ENCODE measurements around the gene DPP10. TPM values are rescaled to one million over a fixed set of nuclear protein-coding genes. Genes with fewer than 3 reads are reported as not detected.

DPP10 gene
- total RNA-seq, 1 experiment from 2014 or later, result not detected

DNA sequence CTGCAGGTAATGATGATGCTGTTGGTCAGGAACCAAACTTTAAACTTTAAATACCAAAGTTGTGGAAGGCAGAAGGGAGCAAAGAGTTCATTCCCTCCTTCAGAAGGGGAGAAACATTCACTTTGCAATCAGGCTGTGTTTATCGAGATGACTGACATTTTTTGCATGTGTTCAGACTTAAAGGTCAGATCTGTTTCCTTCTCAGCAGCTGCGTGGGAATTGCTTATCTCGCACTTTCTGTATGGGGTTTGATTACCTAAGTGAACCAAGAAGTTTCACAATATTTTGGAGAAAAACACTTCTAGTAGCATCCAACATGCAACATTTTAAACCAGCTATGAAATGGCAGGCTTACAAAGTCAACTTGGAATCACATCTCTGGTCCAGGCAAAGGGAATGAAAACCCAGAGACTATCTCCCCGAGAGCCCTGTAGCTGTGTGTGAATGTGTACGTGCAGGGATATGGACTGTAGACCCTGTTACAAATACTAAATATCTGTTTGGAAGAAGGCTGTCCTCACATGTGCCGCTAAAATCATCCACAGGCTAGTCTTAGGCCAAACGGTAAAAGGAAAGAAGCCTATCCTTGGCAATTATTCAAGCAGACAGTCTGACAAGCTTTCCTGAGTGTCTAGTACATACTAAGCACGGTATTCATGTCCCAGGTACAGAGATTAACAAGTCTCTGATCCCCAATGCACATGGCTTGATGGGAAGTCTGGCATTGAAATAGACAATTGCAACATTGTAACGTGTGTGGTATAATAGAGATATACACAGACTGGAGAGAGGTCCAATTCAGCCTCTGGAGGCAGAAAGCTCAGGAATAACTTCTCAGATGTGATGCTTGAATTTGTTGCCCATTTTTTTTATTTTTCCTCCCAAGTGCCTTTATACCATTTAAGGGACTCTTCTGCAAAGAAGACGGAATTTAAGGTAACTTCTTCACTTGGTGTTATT lies 483.1 kb downstream of the DPP10 start:
- H3K36me3 Mint-ChIP-seq (ENCODE audit: insufficient read depth, unreplicated experiment), result no peaks in the 10 kb centered on the region
- intact Hi-C loops (cut with micrococcal nuclease; ENCODE audit: unreplicated experiment), result no loop called here
- no peaks in the 10 kb centered on the region for H3K27me3 Mint-ChIP-seq (ENCODE audit: unreplicated experiment)
- H3K27ac Mint-ChIP-seq (ENCODE audit: unreplicated experiment), result no peak overlapping the region
- TF ChIP-seq, protein P1, sequence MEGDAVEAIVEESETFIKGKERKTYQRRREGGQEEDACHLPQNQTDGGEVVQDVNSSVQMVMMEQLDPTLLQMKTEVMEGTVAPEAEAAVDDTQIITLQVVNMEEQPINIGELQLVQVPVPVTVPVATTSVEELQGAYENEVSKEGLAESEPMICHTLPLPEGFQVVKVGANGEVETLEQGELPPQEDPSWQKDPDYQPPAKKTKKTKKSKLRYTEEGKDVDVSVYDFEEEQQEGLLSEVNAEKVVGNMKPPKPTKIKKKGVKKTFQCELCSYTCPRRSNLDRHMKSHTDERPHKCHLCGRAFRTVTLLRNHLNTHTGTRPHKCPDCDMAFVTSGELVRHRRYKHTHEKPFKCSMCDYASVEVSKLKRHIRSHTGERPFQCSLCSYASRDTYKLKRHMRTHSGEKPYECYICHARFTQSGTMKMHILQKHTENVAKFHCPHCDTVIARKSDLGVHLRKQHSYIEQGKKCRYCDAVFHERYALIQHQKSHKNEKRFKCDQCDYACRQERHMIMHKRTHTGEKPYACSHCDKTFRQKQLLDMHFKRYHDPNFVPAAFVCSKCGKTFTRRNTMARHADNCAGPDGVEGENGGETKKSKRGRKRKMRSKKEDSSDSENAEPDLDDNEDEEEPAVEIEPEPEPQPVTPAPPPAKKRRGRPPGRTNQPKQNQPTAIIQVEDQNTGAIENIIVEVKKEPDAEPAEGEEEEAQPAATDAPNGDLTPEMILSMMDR (IDR thresholded peaks at IDR 0.05; ENCODE audit: unreplicated experiment), result no peak
- no TSS peak for BruUV-seq (replicated peaks)
- CTCF ChIA-PET, result no interaction called here
- H3K4me1 Mint-ChIP-seq (ENCODE audit: low read depth, unreplicated experiment), result no peaks in the 10 kb centered on the region
- H3K4me3 Mint-ChIP-seq (ENCODE audit: low read depth, unreplicated experiment), result no peak overlapping the region
- H3K9me3 Mint-ChIP-seq (ENCODE audit: low read depth, unreplicated experiment), result peaks cover 14% of the 10 kb centered on the region
- DNase-seq, result no peak

DNA sequence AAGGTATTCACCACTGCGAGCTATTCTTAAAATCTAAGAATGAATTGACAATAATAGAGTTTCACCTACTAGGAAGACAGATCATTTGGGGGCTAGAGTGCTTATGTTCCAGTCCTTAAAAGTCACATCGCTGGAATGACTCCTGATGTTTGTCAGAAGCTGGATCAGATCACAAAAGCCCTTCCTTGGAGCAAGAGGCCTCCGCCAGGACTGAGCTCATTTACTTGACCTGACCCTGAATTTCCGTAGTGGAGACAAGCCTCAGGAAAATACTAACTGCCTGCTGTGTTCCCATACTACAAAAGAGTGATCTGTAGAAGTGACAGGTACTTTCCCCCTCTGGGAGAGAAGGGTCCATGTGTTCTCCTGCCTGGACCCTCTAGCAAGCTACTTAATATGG lies 483.9 kb downstream of the DPP10 start:
- TF ChIP-seq, protein P1 (IDR thresholded peaks at IDR 0.05; ENCODE audit: unreplicated experiment), result no peak
- H3K4me3 Mint-ChIP-seq (ENCODE audit: low read depth, unreplicated experiment), result no peak overlapping the region
- H3K4me1 Mint-ChIP-seq (ENCODE audit: low read depth, unreplicated experiment), result no peaks in the 10 kb centered on the region
- no peak overlapping the region for H3K27ac Mint-ChIP-seq (ENCODE audit: unreplicated experiment)
- intact Hi-C loops (cut with micrococcal nuclease; ENCODE audit: unreplicated experiment), result no loop called here
- CTCF ChIA-PET, result no interaction called here
- BruUV-seq (replicated peaks), result no TSS peak
- no peaks in the 10 kb centered on the region for H3K36me3 Mint-ChIP-seq (ENCODE audit: insufficient read depth, unreplicated experiment)
- H3K27me3 Mint-ChIP-seq (ENCODE audit: unreplicated experiment), result no peaks in the 10 kb centered on the region
- H3K9me3 Mint-ChIP-seq (ENCODE audit: low read depth, unreplicated experiment), result peaks cover 13% of the 10 kb centered on the region
- no peak for DNase-seq

DNA sequence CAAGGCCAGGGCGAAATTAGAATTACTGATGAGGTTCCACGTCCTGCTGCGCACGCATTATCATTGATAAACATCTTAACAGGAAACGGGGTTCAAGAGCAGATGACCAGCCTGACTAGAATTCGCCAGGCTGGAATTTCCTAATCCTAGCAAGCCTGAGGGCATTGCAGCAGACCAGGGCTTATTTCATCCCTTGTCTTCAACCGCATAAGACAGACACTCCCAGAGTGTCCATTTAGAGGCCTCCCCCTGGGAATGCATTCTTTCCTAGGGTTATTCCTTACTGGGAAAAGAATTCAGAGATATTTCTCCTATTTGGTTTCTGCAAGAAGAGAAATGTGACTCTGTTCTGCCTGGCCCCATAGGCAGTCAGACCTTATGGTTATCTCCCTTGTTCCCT lies 486.8 kb downstream of the DPP10 start:
- CTCF ChIA-PET, result no interaction called here
- intact Hi-C loops (cut with micrococcal nuclease; ENCODE audit: unreplicated experiment), result no loop called here
- Mint-ChIP-seq H3K27me3 (ENCODE audit: unreplicated experiment) (no peaks in the 10 kb centered on the region), H3K4me3 (ENCODE audit: low read depth, unreplicated experiment) (no peak overlapping the region), H3K4me1 (ENCODE audit: low read depth, unreplicated experiment) (no peaks in the 10 kb centered on the region), H3K9me3 (ENCODE audit: low read depth, unreplicated experiment) (peaks cover 16% of the 10 kb centered on the region), H3K27ac (ENCODE audit: unreplicated experiment) (no peak overlapping the region), H3K36me3 (ENCODE audit: insufficient read depth, unreplicated experiment) (no peaks in the 10 kb centered on the region)
- TF ChIP-seq, protein P1 (IDR thresholded peaks at IDR 0.05; ENCODE audit: unreplicated experiment), result no peak
- DNase-seq, result no peak
- no TSS peak for BruUV-seq (replicated peaks)

DNA sequence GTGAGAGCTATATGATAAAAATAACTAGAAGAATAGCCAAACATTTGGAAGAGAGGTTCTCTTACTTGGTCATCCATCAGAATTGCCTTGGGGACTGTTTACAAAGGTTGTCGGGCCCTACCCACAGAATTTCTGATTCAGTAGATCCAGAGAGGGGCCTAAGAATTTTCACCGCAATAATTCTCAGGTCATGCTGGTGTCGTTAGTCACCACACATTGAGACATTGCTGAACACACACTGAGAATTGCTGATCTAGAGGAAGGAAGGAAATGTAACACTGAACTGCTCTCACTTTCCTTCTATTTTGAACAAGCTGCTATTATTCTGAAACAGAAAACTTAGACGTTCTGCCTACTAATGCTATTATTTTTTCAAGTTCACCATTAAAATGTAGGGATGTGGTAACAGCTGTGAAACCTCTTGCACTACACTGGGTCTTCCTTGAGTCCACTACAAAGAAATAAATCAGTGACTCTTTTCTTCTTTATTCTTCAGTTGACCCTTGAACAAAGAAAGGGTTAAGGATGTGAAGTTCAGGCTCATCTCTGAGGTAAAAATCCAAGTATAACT lies 491.3 kb downstream of the DPP10 start:
- no peak overlapping the region for H3K27ac Mint-ChIP-seq (ENCODE audit: unreplicated experiment)
- TF ChIP-seq, protein P1 (IDR thresholded peaks at IDR 0.05; ENCODE audit: unreplicated experiment), result no peak

More for the DNA sequence above, 491.3 kb downstream of the DPP10 start:
- BruUV-seq (replicated peaks), result no TSS peak
- no peak for DNase-seq
- Mint-ChIP-seq H3K9me3 (ENCODE audit: low read depth, unreplicated experiment) (peaks cover 16% of the 10 kb centered on the region), H3K36me3 (ENCODE audit: insufficient read depth, unreplicated experiment) (no peaks in the 10 kb centered on the region), H3K27me3 (ENCODE audit: unreplicated experiment) (no peaks in the 10 kb centered on the region), H3K4me1 (ENCODE audit: low read depth, unreplicated experiment) (no peaks in the 10 kb centered on the region), H3K4me3 (ENCODE audit: low read depth, unreplicated experiment) (no peak overlapping the region)
- CTCF ChIA-PET, result no interaction called here
- intact Hi-C loops (cut with micrococcal nuclease; ENCODE audit: unreplicated experiment), result no loop called here
